ENCODE results near the gene FAM174C.

GRCh38 chr19:1308718-1309117, 33.4 kb downstream of the FAM174C start:
- TF ChIP-seq, protein P1, sequence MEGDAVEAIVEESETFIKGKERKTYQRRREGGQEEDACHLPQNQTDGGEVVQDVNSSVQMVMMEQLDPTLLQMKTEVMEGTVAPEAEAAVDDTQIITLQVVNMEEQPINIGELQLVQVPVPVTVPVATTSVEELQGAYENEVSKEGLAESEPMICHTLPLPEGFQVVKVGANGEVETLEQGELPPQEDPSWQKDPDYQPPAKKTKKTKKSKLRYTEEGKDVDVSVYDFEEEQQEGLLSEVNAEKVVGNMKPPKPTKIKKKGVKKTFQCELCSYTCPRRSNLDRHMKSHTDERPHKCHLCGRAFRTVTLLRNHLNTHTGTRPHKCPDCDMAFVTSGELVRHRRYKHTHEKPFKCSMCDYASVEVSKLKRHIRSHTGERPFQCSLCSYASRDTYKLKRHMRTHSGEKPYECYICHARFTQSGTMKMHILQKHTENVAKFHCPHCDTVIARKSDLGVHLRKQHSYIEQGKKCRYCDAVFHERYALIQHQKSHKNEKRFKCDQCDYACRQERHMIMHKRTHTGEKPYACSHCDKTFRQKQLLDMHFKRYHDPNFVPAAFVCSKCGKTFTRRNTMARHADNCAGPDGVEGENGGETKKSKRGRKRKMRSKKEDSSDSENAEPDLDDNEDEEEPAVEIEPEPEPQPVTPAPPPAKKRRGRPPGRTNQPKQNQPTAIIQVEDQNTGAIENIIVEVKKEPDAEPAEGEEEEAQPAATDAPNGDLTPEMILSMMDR (IDR thresholded peaks at IDR 0.05 in 8 of 11, conservative IDR thresholded peaks at IDR 0.05 in 3 of 11) = no peak
- TF ChIP-seq POLR2A (IDR thresholded peaks at IDR 0.05) (no peak), POLR2AphosphoS5 (IDR thresholded peaks at IDR 0.05) (no peak)

All from spleen (tissue), 7 donors.